ENCODE data around the gene ST8SIA2.

ST8SIA2 gene

DNA sequence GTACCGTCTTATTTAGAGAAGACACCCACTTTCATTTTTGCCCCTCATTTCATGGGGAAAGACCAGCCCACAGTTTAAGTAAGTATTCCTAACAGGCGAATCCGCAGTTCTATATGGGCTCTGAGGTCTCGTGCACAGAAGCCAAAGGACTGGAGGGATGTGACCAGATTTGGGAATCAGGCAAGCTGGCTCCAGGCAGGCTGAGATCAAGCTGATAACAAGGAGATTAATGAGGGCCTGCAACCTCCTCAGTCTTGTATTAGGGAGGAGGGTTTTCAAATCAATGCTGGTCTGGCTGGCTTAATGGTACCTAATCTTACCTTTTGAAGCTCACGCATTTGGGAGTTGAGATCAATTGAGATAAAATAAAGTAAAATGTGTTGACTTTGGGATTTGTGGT, 15.3 kb downstream of the ST8SIA2 start:
- Mint-ChIP-seq H3K36me3 (ENCODE audit: low read depth) (no peaks in the 10 kb centered on the region), H3K27me3 (peaks cover 15% of the 10 kb centered on the region), H3K27ac (no peak overlapping the region), H3K4me1 (ENCODE audit: low read depth) (no peaks in the 10 kb centered on the region), H3K4me3 (no peak overlapping the region), H3K9me3 (no peaks in the 10 kb centered on the region)
- no peak for DNase-seq

- Mint-ChIP-seq H3K4me3 (no peak overlapping the region), H3K4me1 (ENCODE audit: low read depth) (no peaks in the 10 kb centered on the region), H3K36me3 (ENCODE audit: low read depth) (no peaks in the 10 kb centered on the region), H3K27me3 (peaks cover 15% of the 10 kb centered on the region), H3K27ac (no peak overlapping the region), H3K9me3 (no peaks in the 10 kb centered on the region)
- no peak for DNase-seq
Observed at GRCh38 chr15:92409521-92409920, 15.8 kb downstream of the ST8SIA2 start.

DNA sequence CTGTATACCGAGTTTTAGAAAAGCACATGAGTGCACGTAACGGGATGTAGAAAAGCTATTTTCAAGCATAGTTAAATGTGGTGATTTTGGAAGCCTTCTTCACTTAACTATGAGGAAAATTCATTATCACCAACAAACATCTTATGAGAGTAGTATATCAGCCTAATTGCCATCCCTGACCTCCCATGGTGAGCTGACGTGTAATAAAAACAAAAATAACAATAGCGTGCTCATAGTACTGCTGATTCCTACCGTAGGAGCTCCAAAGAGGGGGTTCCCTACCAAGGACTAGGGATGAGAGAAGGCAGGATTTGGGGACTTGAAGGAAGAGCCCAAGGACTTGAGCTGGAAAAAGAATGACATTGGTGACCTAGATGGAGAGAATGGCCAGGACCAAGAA, 16.9 kb downstream of the ST8SIA2 start:
- Mint-ChIP-seq H3K36me3 (ENCODE audit: low read depth) (no peaks in the 10 kb centered on the region), H3K9me3 (no peaks in the 10 kb centered on the region), H3K27me3 (peaks cover 15% of the 10 kb centered on the region), H3K4me1 (ENCODE audit: low read depth) (no peaks in the 10 kb centered on the region), H3K27ac (no peak overlapping the region), H3K4me3 (no peak overlapping the region)
- no peak for DNase-seq

- H3K36me3 Mint-ChIP-seq (ENCODE audit: low read depth): no peaks in the 10 kb centered on the region
- no peaks in the 10 kb centered on the region for H3K4me1 Mint-ChIP-seq (ENCODE audit: low read depth)
- no peak for DNase-seq
- no peak overlapping the region for H3K27ac Mint-ChIP-seq
- H3K27me3 Mint-ChIP-seq: peaks cover 20% of the 10 kb centered on the region
- no peak overlapping the region for H3K4me3 Mint-ChIP-seq
- no peaks in the 10 kb centered on the region for H3K9me3 Mint-ChIP-seq
Observed at GRCh38 chr15:92411256-92411655, 17.6 kb downstream of the ST8SIA2 start.

GRCh38 chr15:92413510-92413909, 19.8 kb downstream of the ST8SIA2 start:
- no peak overlapping the region for H3K27ac Mint-ChIP-seq
- no peaks in the 10 kb centered on the region for H3K9me3 Mint-ChIP-seq
- no peaks in the 10 kb centered on the region for H3K36me3 Mint-ChIP-seq (ENCODE audit: low read depth)
- peaks cover 16% of the 10 kb centered on the region for H3K27me3 Mint-ChIP-seq
- no peaks in the 10 kb centered on the region for H3K4me1 Mint-ChIP-seq (ENCODE audit: low read depth)
- no peak overlapping the region for H3K4me3 Mint-ChIP-seq
- no peak for DNase-seq

DNA sequence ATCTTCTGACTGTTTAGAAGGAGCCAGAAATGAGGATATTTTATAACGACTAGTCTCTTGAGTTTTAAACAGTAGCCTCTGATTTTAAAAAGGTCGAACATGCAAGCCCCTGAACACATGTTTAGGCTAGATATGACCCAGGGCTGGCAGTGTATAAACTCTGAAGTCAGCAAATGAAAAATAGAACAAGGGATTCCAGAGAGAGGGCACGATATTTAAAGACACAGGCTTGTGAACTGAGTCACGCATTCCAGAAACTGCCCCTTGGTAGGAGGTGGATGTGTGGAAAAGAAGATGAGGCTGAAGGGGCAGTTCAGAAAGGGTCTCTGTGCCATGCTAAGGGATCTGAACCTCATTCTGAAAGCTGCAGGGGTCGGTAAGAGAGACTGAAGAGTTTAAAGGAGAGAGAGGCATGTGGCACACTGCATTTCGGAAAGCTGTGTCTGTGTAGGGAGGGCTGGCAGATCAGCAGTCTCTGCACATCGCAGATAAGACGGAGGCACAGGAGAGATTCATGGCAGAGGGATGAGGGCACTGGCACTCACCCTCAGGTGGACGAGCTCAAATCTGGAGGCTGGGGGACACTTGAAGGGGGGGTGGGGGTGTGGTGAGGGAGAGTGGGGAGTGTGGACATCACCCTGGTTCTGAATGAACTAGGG, 22.1 kb downstream of the ST8SIA2 start:
- H3K4me3 Mint-ChIP-seq: no peak overlapping the region
- H3K27ac Mint-ChIP-seq: no peak overlapping the region
- no peaks in the 10 kb centered on the region for H3K9me3 Mint-ChIP-seq
- no peaks in the 10 kb centered on the region for H3K4me1 Mint-ChIP-seq (ENCODE audit: low read depth)
- H3K27me3 Mint-ChIP-seq: peaks cover 10% of the 10 kb centered on the region
- no peaks in the 10 kb centered on the region for H3K36me3 Mint-ChIP-seq (ENCODE audit: low read depth)
- DNase-seq: no peak

GRCh38 chr15:92416557-92416956, 22.9 kb downstream of the ST8SIA2 start:
- peaks cover 8% of the 10 kb centered on the region for H3K27me3 Mint-ChIP-seq
- H3K36me3 Mint-ChIP-seq (ENCODE audit: low read depth): no peaks in the 10 kb centered on the region
- H3K27ac Mint-ChIP-seq: no peak overlapping the region
- no peak overlapping the region for H3K4me3 Mint-ChIP-seq
- H3K4me1 Mint-ChIP-seq (ENCODE audit: low read depth): no peaks in the 10 kb centered on the region
- H3K9me3 Mint-ChIP-seq: no peaks in the 10 kb centered on the region
- no peak for DNase-seq

- Mint-ChIP-seq H3K27ac (no peak overlapping the region), H3K4me3 (no peak overlapping the region), H3K4me1 (ENCODE audit: low read depth) (no peaks in the 10 kb centered on the region), H3K36me3 (ENCODE audit: low read depth) (no peaks in the 10 kb centered on the region), H3K27me3 (peaks cover 5% of the 10 kb centered on the region), H3K9me3 (no peaks in the 10 kb centered on the region)
- DNase-seq: no peak
Observed at GRCh38 chr15:92417716-92418115, 24.0 kb downstream of the ST8SIA2 start.

- H3K36me3 Mint-ChIP-seq (ENCODE audit: low read depth): no peaks in the 10 kb centered on the region
- no peaks in the 10 kb centered on the region for H3K9me3 Mint-ChIP-seq
- H3K4me1 Mint-ChIP-seq (ENCODE audit: low read depth): no peaks in the 10 kb centered on the region
- H3K27ac Mint-ChIP-seq: no peak overlapping the region
- DNase-seq: no peak
- no peak overlapping the region for H3K4me3 Mint-ChIP-seq
- H3K27me3 Mint-ChIP-seq: peaks cover 9% of the 10 kb centered on the region
Observed at GRCh38 chr15:92418864-92419263, 25.2 kb downstream of the ST8SIA2 start.

DNA sequence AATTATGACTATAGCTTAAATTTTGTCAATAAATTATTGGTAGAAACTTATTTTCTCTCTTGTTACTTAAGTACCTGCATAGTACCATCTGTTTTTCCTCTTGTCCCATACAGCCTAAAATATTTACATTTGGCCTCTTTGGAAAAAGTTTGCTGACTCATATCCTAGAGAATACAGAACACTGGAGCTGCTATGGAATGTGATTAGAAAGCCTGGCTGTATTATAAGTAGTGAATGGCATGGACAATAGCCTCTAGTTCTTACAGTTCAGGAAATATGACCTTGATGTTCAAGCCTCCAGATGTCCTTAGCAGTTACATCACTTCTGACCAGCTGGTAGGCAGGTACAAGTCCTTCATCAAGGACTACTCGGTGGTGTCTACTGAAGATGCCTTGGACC, 28.3 kb downstream of the ST8SIA2 start:
- H3K36me3 Mint-ChIP-seq (ENCODE audit: low read depth): no peaks in the 10 kb centered on the region
- peaks cover 24% of the 10 kb centered on the region for H3K27me3 Mint-ChIP-seq
- no peak for DNase-seq
- H3K4me1 Mint-ChIP-seq (ENCODE audit: low read depth): no peaks in the 10 kb centered on the region
- H3K9me3 Mint-ChIP-seq: no peaks in the 10 kb centered on the region
- H3K4me3 Mint-ChIP-seq: no peak overlapping the region
- H3K27ac Mint-ChIP-seq: no peak overlapping the region

DNA sequence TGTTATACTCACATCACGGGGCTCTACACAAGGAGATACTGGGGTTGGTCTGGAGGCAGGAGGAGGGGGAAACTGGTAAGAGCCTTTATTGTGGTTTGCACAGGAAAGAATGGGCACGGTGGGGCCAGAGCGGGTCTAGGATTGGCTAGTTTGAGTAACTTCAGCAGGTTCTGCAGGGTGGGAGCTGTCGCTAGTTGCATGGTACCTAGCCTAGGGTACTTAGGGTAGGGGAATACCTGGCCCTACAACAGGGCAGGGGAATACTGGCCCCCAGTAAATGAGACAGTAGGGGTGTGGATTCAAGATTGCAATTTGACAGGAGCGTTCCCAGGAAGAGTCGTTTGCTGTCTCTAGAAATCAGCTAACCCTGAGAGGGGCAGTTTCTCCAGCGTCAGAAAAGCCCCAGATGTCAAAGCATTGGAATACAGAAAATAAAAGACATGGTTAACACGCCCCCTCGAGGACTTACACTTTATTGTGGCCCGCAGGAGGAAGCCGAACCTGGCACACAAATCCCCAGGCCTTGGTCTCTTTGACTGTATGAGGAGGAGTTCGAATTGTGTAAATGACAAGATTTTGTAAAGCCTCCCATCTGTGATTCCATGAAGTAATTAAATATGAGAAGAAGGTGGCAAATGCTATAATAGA, 32.0 kb downstream of the ST8SIA2 start:
- H3K27me3 Mint-ChIP-seq: peaks cover 28% of the 10 kb centered on the region
- no peaks in the 10 kb centered on the region for H3K4me1 Mint-ChIP-seq (ENCODE audit: low read depth)

GRCh38 chr15:92429378-92430068, 35.8 kb downstream of the ST8SIA2 start:
- DNase-seq: no peak
- Mint-ChIP-seq H3K36me3 (ENCODE audit: low read depth) (no peaks in the 10 kb centered on the region), H3K27ac (no peak overlapping the region), H3K27me3 (peaks cover 26% of the 10 kb centered on the region), H3K4me3 (no peak overlapping the region), H3K9me3 (no peaks in the 10 kb centered on the region), H3K4me1 (ENCODE audit: low read depth) (no peaks in the 10 kb centered on the region)

More for the DNA sequence above, 32.0 kb downstream of the ST8SIA2 start:
- H3K27ac Mint-ChIP-seq: no peak overlapping the region
- H3K36me3 Mint-ChIP-seq (ENCODE audit: low read depth): no peaks in the 10 kb centered on the region
- H3K4me3 Mint-ChIP-seq: no peak overlapping the region
- no peaks in the 10 kb centered on the region for H3K9me3 Mint-ChIP-seq
- DNase-seq: no peak

DNA sequence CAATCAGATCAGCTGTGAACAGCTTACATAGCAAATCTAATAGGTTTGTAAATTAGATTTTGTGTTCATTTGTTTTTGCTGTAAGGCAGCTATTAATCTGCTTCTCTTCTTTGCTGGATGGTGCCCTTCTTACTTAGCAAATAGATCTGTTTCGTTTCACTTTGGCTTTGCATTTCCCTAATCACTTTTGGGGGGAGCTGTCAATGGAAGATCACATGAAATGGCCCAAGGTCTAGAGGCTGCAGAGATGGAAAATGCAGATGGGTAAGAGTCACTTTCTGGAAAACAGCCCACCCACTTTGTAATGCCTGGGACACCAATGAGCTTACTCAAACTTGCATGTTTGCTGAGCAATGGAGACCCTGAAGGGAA, 36.4 kb downstream of the ST8SIA2 start:
- DNase-seq: no peak
- H3K27ac Mint-ChIP-seq: no peak overlapping the region
- H3K9me3 Mint-ChIP-seq: no peaks in the 10 kb centered on the region
- H3K27me3 Mint-ChIP-seq: peaks cover 23% of the 10 kb centered on the region
- no peak overlapping the region for H3K4me3 Mint-ChIP-seq
- no peaks in the 10 kb centered on the region for H3K36me3 Mint-ChIP-seq (ENCODE audit: low read depth)
- no peaks in the 10 kb centered on the region for H3K4me1 Mint-ChIP-seq (ENCODE audit: low read depth)

GRCh38 chr15:92435145-92435544, 41.5 kb downstream of the ST8SIA2 start:
- Mint-ChIP-seq H3K4me1 (ENCODE audit: low read depth) (no peaks in the 10 kb centered on the region), H3K9me3 (no peaks in the 10 kb centered on the region), H3K4me3 (no peak overlapping the region), H3K27ac (no peak overlapping the region), H3K27me3 (peaks cover 2% of the 10 kb centered on the region), H3K36me3 (ENCODE audit: low read depth) (no peaks in the 10 kb centered on the region)
- no peak for DNase-seq

DNA sequence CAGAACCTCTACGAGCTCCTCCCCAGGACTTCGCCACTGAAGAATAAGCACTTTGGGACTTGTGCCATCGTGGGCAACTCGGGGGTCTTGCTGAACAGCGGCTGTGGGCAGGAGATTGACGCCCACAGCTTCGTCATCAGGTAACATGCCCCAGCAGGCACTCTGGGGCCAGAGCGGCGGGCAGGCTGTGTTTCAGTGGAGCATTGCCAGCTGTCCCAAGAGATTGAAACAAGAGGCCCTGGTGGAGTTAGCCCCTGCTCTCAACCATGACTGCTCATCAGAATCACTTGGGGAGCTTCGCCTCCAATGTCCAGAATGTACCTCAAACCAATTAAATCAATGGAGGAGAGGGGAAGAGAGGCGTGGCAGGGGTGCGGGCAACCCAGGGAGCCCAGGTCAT, 44.8 kb downstream of the ST8SIA2 start:
- Mint-ChIP-seq H3K4me1 (ENCODE audit: low read depth) (no peaks in the 10 kb centered on the region), H3K27ac (no peak overlapping the region), H3K36me3 (ENCODE audit: low read depth) (no peaks in the 10 kb centered on the region), H3K9me3 (no peaks in the 10 kb centered on the region), H3K4me3 (no peak overlapping the region), H3K27me3 (no peaks in the 10 kb centered on the region)
- no peak for DNase-seq
